Panc1 (cell line): Measurements from ENCODE around the gene BMF. TPM values are rescaled to one million over a fixed set of nuclear protein-coding genes. Genes with fewer than 3 reads are reported as not detected.

Experiments used
- ATAC-seq: fragments of 200-7000 bp; cut with Tn5 transposase; 2 replicates; pipeline ENCODE4 v1.9.1; 2020; ENCODE audit warnings: mild to moderate bottlenecking, moderate library complexity
- BruUV-seq: library from RNA; stranded (reverse); fragments of 400-500 nt; replicated peaks from 2 replicates; lab custom pipeline; 2021; lab: Mats Ljungman, UMichigan
- CTCF ChIA-PET: fragments of 300-600 bp; sonication (Branson Sonifier 250); formaldehyde crosslinking; loops from one replicate; lab custom pipeline; 2022; ENCODE audit warnings: antibody characterized with exemption; lab: Charles Lee
- POLR2A ChIA-PET: fragments of 300-600 bp; sonication (Branson Sonifier 250); formaldehyde crosslinking; loops from one replicate; lab custom pipeline; 2022; ENCODE audit warnings: antibody characterized with exemption; lab: Charles Lee
- DNase-seq: peaks from one replicate; pipeline ENCODE4 v3.0.0-alpha.2; 2010; ENCODE audit warnings: low read depth, low spot score
- H3K27ac ChIP-seq: 2 replicates; pipeline ENCODE4 v1.5.1; 2011; ENCODE audit warnings: mild to moderate bottlenecking, low read length, inconsistent platforms
- H3K27me3 ChIP-seq: fragments of 200-500 bp; sonication (Bioruptor generic); 2 replicates; pipeline ENCODE4 v1.6.0; 2014; ENCODE audit warnings: low read length, inconsistent platforms; ENCODE audit not compliant: control insufficient read depth, insufficient read depth
- H3K36me3 ChIP-seq: fragments of 200-500 bp; sonication (Bioruptor generic); 2 replicates; pipeline ENCODE4 v1.5.1; 2014; ENCODE audit warnings: inconsistent platforms, mild to moderate bottlenecking, low read length, moderate library complexity; ENCODE audit not compliant: control insufficient read depth, insufficient read depth
- H3K4me1 ChIP-seq: 2 replicates; pipeline ENCODE4 v1.5.1; 2011; ENCODE audit warnings: inconsistent platforms, mild to moderate bottlenecking, low read length, moderate library complexity; ENCODE audit not compliant: control insufficient read depth, insufficient read depth
- H3K4me3 ChIP-seq, 2 experiments: 2 replicates each; pipeline ENCODE4 v1.5.1; 2011 to 2012; ENCODE audit warnings: low read depth in 2 of 2, low read length in 2 of 2, mild to moderate bottlenecking in 2 of 2, inconsistent platforms in 1 of 2, moderate library complexity in 1 of 2
- H3K9me3 ChIP-seq: fragments of 200-500 bp; sonication (Bioruptor generic); 2 replicates; pipeline ENCODE4 v1.5.1; 2014; ENCODE audit warnings: low read depth, mild to moderate bottlenecking, inconsistent platforms, low read length, moderate library complexity; ENCODE audit not compliant: control insufficient read depth, insufficient read depth
- POLR2AphosphoS5 ChIP-seq: IDR thresholded peaks from 2 replicates; pipeline ENCODE4 v1.6.1; 2012; ENCODE audit warnings: mild to moderate bottlenecking, low read depth, low read length, moderate library complexity
- REST ChIP-seq, 2 experiments: IDR thresholded peaks; 2 replicates each; pipeline ENCODE4 v1.6.1; 2011 to 2012; ENCODE audit warnings: low read depth in 2 of 2, control low read depth in 1 of 2, low read length in 1 of 2, mild to moderate bottlenecking in 1 of 2, moderate library complexity in 1 of 2; ENCODE audit not compliant: insufficient read depth in 1 of 2
- SIN3A ChIP-seq: IDR thresholded peaks from 2 replicates; pipeline ENCODE4 v1.6.1; 2012; ENCODE audit warnings: low read depth, mild to moderate bottlenecking, low read length, moderate library complexity, borderline replicate concordance; ENCODE audit not compliant: insufficient read depth
- TCF7L2 ChIP-seq: IDR thresholded peaks from 2 replicates; pipeline ENCODE4 v1.6.1; 2011; ENCODE audit warnings: mild to moderate bottlenecking, low read depth, low read length, inconsistent platforms
- in situ Hi-C: cut with HindIII; loops from 2 replicates; pipeline ENCODE4 v1.10.0; 2016; ENCODE audit warnings: low sequenced_read_pairs, low pct_unique_long_range_greater_than_20kb
- intact Hi-C: fragments of 100-400 bp; cut with micrococcal nuclease; formaldehyde crosslinking; loops from one replicate; pipeline ENCODE4 v1.10.0; 2022; ENCODE audit not compliant: unreplicated experiment
- total RNA-seq: library from RNA; stranded (reverse); gene quantifications from one replicate; pipeline ENCODE4 v1.2.1, GENCODE V29; 2021; ENCODE audit not compliant: unreplicated experiment
- TF ChIP-seq, protein P1 (sequence below): fragments of 450-650 bp; IDR thresholded peaks from 2 replicates; pipeline ENCODE4 v1.5.1; 2017; ENCODE audit warnings: mild to moderate bottlenecking

The BMF gene
- total RNA-seq, 1 experiment from 2014 or later = 7.8 TPM

DNA sequence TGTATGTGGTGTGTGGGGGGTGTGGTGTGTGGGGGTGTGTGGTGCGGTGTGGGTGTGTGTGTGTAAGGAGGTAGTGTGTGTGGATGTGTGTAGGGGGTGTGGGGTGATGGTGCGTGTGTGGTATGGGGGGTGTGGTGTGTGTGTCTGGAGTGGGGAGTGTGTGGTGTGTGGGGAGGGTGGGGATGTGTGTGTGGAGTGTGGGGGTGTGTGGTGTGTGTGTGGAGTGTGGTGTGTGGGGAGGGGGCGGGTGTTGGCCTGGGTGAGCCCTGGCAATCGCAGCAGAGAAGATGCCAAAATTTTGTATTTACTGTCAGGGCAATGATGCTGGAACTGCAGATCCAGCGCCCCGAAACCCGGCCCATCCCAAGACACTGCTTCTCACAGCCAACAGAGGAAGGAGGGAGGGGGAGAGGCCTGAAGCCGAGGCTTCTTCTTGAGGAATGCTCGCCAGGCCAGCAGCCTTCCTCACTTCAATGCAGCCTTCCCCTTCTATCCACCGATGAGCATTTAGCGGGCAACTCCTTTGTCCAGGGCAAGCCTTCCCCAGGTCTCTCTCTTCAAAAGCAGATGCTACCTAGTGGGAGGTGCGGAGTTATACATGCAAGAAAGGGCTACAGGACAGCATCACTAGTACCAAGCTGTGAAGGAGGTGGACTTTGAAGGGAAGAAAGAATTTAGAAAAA is 57.8 kb downstream of the BMF start:
- BruUV-seq = no TSS peak
- in situ Hi-C loops = no loop called here
- peak; percentile 24 for ATAC-seq

GRCh38 chr15:40048926-40049475 is 59.7 kb downstream of the BMF start:
- intact Hi-C loops = loop anchor here (5.0 to 10.0 kb wide), 2 partner anchors 113 to 226 kb away; partner anchors contain the start of gene BUB1B
- no TSS peak for BruUV-seq
- no peak overlapping the region for H3K4me3 ChIP-seq
- DNase-seq (no peak), ATAC-seq (no peak)
- no peak for TF ChIP-seq TCF7L2
- no peak for TF ChIP-seq REST (IDR thresholded peaks at IDR 0.05; ENCODE audit: insufficient read depth in 1 of 2, low read depth in 2 of 2, low read length in 1 of 2)
- TF ChIP-seq SIN3A = no peak
- TF ChIP-seq POLR2AphosphoS5 = no peak
- TF ChIP-seq, protein P1, sequence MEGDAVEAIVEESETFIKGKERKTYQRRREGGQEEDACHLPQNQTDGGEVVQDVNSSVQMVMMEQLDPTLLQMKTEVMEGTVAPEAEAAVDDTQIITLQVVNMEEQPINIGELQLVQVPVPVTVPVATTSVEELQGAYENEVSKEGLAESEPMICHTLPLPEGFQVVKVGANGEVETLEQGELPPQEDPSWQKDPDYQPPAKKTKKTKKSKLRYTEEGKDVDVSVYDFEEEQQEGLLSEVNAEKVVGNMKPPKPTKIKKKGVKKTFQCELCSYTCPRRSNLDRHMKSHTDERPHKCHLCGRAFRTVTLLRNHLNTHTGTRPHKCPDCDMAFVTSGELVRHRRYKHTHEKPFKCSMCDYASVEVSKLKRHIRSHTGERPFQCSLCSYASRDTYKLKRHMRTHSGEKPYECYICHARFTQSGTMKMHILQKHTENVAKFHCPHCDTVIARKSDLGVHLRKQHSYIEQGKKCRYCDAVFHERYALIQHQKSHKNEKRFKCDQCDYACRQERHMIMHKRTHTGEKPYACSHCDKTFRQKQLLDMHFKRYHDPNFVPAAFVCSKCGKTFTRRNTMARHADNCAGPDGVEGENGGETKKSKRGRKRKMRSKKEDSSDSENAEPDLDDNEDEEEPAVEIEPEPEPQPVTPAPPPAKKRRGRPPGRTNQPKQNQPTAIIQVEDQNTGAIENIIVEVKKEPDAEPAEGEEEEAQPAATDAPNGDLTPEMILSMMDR = no peak
- H3K9me3 ChIP-seq = no peaks in the 10 kb centered on the region
- ChIA-PET POLR2A (interaction anchor here (0.6 to 1.0 kb wide), 2 partner anchors 33 to 135 kb away, joined by 4 read pairs; no protein-coding TSS in a partner anchor), CTCF (interaction anchor here (1.0 kb wide), 1 partner anchor 230 kb away, joined by 4 read pairs; no protein-coding TSS in a partner anchor)
- no peaks in the 10 kb centered on the region for H3K36me3 ChIP-seq
- H3K27ac ChIP-seq = no peak overlapping the region
- H3K4me1 ChIP-seq = peaks cover 33% of the 10 kb centered on the region
- in situ Hi-C loops = no loop called here
- H3K27me3 ChIP-seq = no peaks in the 10 kb centered on the region

More for the DNA sequence above, 57.8 kb downstream of the BMF start:
- intact Hi-C loops = no loop called here
- Histone ChIP-seq H3K4me3 (no peak overlapping the region), H3K36me3 (no peaks in the 10 kb centered on the region), H3K4me1 (peaks cover 32% of the 10 kb centered on the region), H3K9me3 (no peaks in the 10 kb centered on the region), H3K27ac (no peak overlapping the region; the same call in 1 of the 2 replicates), H3K27me3 (no peaks in the 10 kb centered on the region)
- ChIA-PET POLR2A (no interaction called here), CTCF (interaction anchor here (0.7 kb wide), 1 partner anchor 56 kb away, joined by 3 read pairs; no protein-coding TSS in a partner anchor)
- no peak for DNase-seq
- TF ChIP-seq REST (IDR thresholded peaks at IDR 0.05; ENCODE audit: insufficient read depth in 1 of 2, low read depth in 2 of 2, low read length in 1 of 2) (no peak), POLR2AphosphoS5 (no peak), TCF7L2 (no peak)
